ENCODE measurements around the gene HNF1B.

Gene HNF1B

GRCh38 chr17:37761961-37762360 is 17.1 kb upstream of the HNF1B start:
- Histone ChIP-seq H3K36me3 (ENCODE audit: control insufficient read depth in 2 of 2, insufficient read depth in 2 of 2, low read length in 2 of 2) (no peaks in the 10 kb centered on the region), H3K9me3 (ENCODE audit: control insufficient read depth in 2 of 2, low read length in 2 of 2) (no peaks in the 10 kb centered on the region), H3K4me3 (ENCODE audit: low read length in 2 of 2) (no peak overlapping the region), H3K9ac (ENCODE audit: low read depth in 1 of 2, low read length in 2 of 2) (no peak overlapping the region), H3K27me3 (ENCODE audit: control insufficient read depth in 2 of 2, insufficient read depth in 2 of 2, low read length in 2 of 2) (peaks cover 0 to 8% of the 10 kb centered on the region in 2 donors), H3K4me1 (ENCODE audit: control insufficient read depth in 2 of 2, insufficient read depth in 2 of 2, low read length in 2 of 2) (no peaks in the 10 kb centered on the region), H3K27ac (ENCODE audit: low read depth in 2 of 2, low read length in 2 of 2) (no peak overlapping the region)

GRCh38 chr17:37761059-37761458 is 16.2 kb upstream of the HNF1B start:
- Histone ChIP-seq H3K27me3 (ENCODE audit: control insufficient read depth in 2 of 2, insufficient read depth in 2 of 2, low read length in 2 of 2) (peaks cover 0 to 8% of the 10 kb centered on the region in 2 donors), H3K4me3 (ENCODE audit: low read length in 2 of 2) (no peak overlapping the region), H3K9me3 (ENCODE audit: control insufficient read depth in 2 of 2, low read length in 2 of 2) (no peaks in the 10 kb centered on the region), H3K36me3 (ENCODE audit: control insufficient read depth in 2 of 2, insufficient read depth in 2 of 2, low read length in 2 of 2) (no peaks in the 10 kb centered on the region), H3K4me1 (ENCODE audit: control insufficient read depth in 2 of 2, insufficient read depth in 2 of 2, low read length in 2 of 2) (no peaks in the 10 kb centered on the region), H3K9ac (ENCODE audit: low read depth in 1 of 2, low read length in 2 of 2) (no peak overlapping the region), H3K27ac (ENCODE audit: low read depth in 2 of 2, low read length in 2 of 2) (no peak overlapping the region)

DNA sequence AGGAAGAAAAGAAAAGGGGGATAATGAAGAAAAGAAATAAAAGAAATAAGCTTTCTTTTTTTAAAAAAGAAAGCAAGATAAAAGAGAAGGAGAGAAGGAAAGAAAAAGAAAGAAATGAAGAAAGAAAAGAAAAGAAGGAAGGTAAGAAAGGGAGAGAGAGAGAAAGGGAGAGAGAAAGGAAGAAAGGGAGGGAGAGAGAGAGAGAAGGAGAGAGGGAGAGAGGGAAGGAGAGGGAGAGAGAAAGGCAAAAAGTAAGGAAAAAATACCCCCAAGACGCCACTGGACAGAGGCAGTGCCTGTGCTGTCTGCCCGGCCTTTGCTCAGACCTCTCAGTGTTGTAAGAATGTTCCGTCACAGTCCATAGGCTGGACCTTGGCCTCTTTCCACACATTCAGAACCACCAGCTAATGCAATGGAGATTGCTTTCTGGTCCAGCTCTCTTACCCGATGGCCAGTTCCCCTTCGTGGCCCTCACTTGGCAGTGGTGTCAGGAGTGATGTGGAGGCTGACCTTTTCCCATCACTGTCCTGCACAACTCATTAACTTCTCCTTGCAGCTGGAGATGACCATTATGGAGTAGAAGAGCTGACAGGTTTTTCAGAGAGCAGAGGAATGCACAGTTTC is 14.3 kb upstream of the HNF1B start:
- no peaks in the 10 kb centered on the region for H3K4me1 ChIP-seq (ENCODE audit: control insufficient read depth in 2 of 2, insufficient read depth in 2 of 2, low read length in 2 of 2)
- no peaks in the 10 kb centered on the region for H3K9me3 ChIP-seq (ENCODE audit: control insufficient read depth in 2 of 2, low read length in 2 of 2)
- H3K27me3 ChIP-seq (ENCODE audit: control insufficient read depth in 2 of 2, insufficient read depth in 2 of 2, low read length in 2 of 2): peaks cover 0 to 8% of the 10 kb centered on the region in 2 donors
- H3K9ac ChIP-seq (ENCODE audit: low read depth in 1 of 2, low read length in 2 of 2): no peak overlapping the region
- H3K4me3 ChIP-seq (ENCODE audit: low read length in 2 of 2): no peak overlapping the region
- H3K27ac ChIP-seq (ENCODE audit: low read depth in 2 of 2, low read length in 2 of 2): no peak overlapping the region
- H3K36me3 ChIP-seq (ENCODE audit: control insufficient read depth in 2 of 2, insufficient read depth in 2 of 2, low read length in 2 of 2): no peaks in the 10 kb centered on the region

GRCh38 chr17:37756051-37756450 is 11.2 kb upstream of the HNF1B start:
- no peak overlapping the region for H3K4me3 ChIP-seq (ENCODE audit: low read length in 2 of 2)
- H3K36me3 ChIP-seq (ENCODE audit: control insufficient read depth in 2 of 2, insufficient read depth in 2 of 2, low read length in 2 of 2): no peaks in the 10 kb centered on the region
- peaks cover 0 to 4% of the 10 kb centered on the region in 2 donors for H3K4me1 ChIP-seq (ENCODE audit: control insufficient read depth in 2 of 2, insufficient read depth in 2 of 2, low read length in 2 of 2)
- no peak overlapping the region for H3K27ac ChIP-seq (ENCODE audit: low read depth in 2 of 2, low read length in 2 of 2)
- H3K27me3 ChIP-seq (ENCODE audit: control insufficient read depth in 2 of 2, insufficient read depth in 2 of 2, low read length in 2 of 2): peaks cover 0 to 3% of the 10 kb centered on the region in 2 donors
- H3K9me3 ChIP-seq (ENCODE audit: control insufficient read depth in 2 of 2, low read length in 2 of 2): no peaks in the 10 kb centered on the region
- H3K9ac ChIP-seq (ENCODE audit: low read depth in 1 of 2, low read length in 2 of 2): no peak overlapping the region

- Histone ChIP-seq H3K9ac (ENCODE audit: low read depth in 1 of 2, low read length in 2 of 2) (no peak overlapping the region), H3K4me1 (ENCODE audit: control insufficient read depth in 2 of 2, insufficient read depth in 2 of 2, low read length in 2 of 2) (peaks cover 0 to 4% of the 10 kb centered on the region in 2 donors), H3K27ac (ENCODE audit: low read depth in 2 of 2, low read length in 2 of 2) (no peak overlapping the region), H3K27me3 (ENCODE audit: control insufficient read depth in 2 of 2, insufficient read depth in 2 of 2, low read length in 2 of 2) (peaks cover 0 to 3% of the 10 kb centered on the region in 2 donors), H3K36me3 (ENCODE audit: control insufficient read depth in 2 of 2, insufficient read depth in 2 of 2, low read length in 2 of 2) (no peaks in the 10 kb centered on the region), H3K4me3 (ENCODE audit: low read length in 2 of 2) (no peak overlapping the region), H3K9me3 (ENCODE audit: control insufficient read depth in 2 of 2, low read length in 2 of 2) (no peaks in the 10 kb centered on the region)
These were observed 10.6 kb upstream of the HNF1B start for GRCh38 chr17:37755455-37755854.

- Histone ChIP-seq H3K27ac (ENCODE audit: low read depth in 2 of 2, low read length in 2 of 2) (no peak overlapping the region), H3K9me3 (ENCODE audit: control insufficient read depth in 2 of 2, low read length in 2 of 2) (no peaks in the 10 kb centered on the region), H3K4me3 (ENCODE audit: low read length in 2 of 2) (no peak overlapping the region), H3K4me1 (ENCODE audit: control insufficient read depth in 2 of 2, insufficient read depth in 2 of 2, low read length in 2 of 2) (peaks cover 0 to 4% of the 10 kb centered on the region in 2 donors), H3K9ac (ENCODE audit: low read depth in 1 of 2, low read length in 2 of 2) (no peak overlapping the region), H3K27me3 (ENCODE audit: control insufficient read depth in 2 of 2, insufficient read depth in 2 of 2, low read length in 2 of 2) (peaks cover 0 to 3% of the 10 kb centered on the region in 2 donors), H3K36me3 (ENCODE audit: control insufficient read depth in 2 of 2, insufficient read depth in 2 of 2, low read length in 2 of 2) (no peaks in the 10 kb centered on the region)
These were observed 9.5 kb upstream of the HNF1B start for GRCh38 chr17:37754363-37754762.

GRCh38 chr17:37752482-37752881 is 7.6 kb upstream of the HNF1B start:
- H3K9me3 ChIP-seq (ENCODE audit: control insufficient read depth in 2 of 2, low read length in 2 of 2): no peaks in the 10 kb centered on the region
- no peak overlapping the region for H3K27ac ChIP-seq (ENCODE audit: low read depth in 2 of 2, low read length in 2 of 2)
- no peak overlapping the region for H3K4me3 ChIP-seq (ENCODE audit: low read length in 2 of 2)
- H3K27me3 ChIP-seq (ENCODE audit: control insufficient read depth in 2 of 2, insufficient read depth in 2 of 2, low read length in 2 of 2): peaks cover under 1 to 3% of the 10 kb centered on the region in 2 donors
- no peaks in the 10 kb centered on the region for H3K36me3 ChIP-seq (ENCODE audit: control insufficient read depth in 2 of 2, insufficient read depth in 2 of 2, low read length in 2 of 2)
- H3K9ac ChIP-seq (ENCODE audit: low read depth in 1 of 2, low read length in 2 of 2): no peak overlapping the region
- peaks cover 5 to 7% of the 10 kb centered on the region in 2 donors for H3K4me1 ChIP-seq (ENCODE audit: control insufficient read depth in 2 of 2, insufficient read depth in 2 of 2, low read length in 2 of 2)

GRCh38 chr17:37750768-37751475 is 6.1 kb upstream of the HNF1B start:
- no peak overlapping the region for H3K4me3 ChIP-seq (ENCODE audit: low read length in 2 of 2)
- no peaks in the 10 kb centered on the region for H3K9me3 ChIP-seq (ENCODE audit: control insufficient read depth in 2 of 2, low read length in 2 of 2)
- H3K27ac ChIP-seq (ENCODE audit: low read depth in 2 of 2, low read length in 2 of 2): no peak overlapping the region
- no peaks in the 10 kb centered on the region for H3K36me3 ChIP-seq (ENCODE audit: control insufficient read depth in 2 of 2, insufficient read depth in 2 of 2, low read length in 2 of 2)
- peaks cover 6 to 11% of the 10 kb centered on the region in 2 donors for H3K27me3 ChIP-seq (ENCODE audit: control insufficient read depth in 2 of 2, insufficient read depth in 2 of 2, low read length in 2 of 2)
- H3K9ac ChIP-seq (ENCODE audit: low read depth in 1 of 2, low read length in 2 of 2): no peak overlapping the region
- peaks cover 5 to 17% of the 10 kb centered on the region in 2 donors for H3K4me1 ChIP-seq (ENCODE audit: control insufficient read depth in 2 of 2, insufficient read depth in 2 of 2, low read length in 2 of 2)

DNA sequence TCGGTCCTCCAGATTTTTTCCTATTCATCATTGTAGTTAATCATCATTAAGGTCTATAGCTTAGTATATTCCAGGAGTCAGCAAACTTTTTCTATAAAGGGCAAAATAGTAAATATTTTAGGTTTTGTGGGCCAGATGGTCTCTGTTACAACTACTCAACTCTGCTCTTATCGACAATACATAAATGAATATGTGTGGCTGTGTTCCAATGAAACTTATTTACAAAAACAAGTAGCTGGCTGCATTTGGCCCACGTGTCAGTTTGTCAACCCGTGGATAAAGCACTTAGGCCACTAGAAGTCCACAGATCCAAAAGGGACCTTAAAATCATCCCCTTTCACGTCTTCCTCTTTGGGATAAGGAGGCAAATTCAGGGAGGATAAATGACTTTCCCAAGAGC is 5.4 kb upstream of the HNF1B start:
- Histone ChIP-seq H3K27me3 (ENCODE audit: control insufficient read depth in 2 of 2, insufficient read depth in 2 of 2, low read length in 2 of 2) (peaks cover 6 to 13% of the 10 kb centered on the region in 2 donors), H3K9ac (ENCODE audit: low read depth in 1 of 2, low read length in 2 of 2) (no peak overlapping the region), H3K27ac (ENCODE audit: low read depth in 2 of 2, low read length in 2 of 2) (no peak overlapping the region), H3K36me3 (ENCODE audit: control insufficient read depth in 2 of 2, insufficient read depth in 2 of 2, low read length in 2 of 2) (no peaks in the 10 kb centered on the region), H3K4me3 (ENCODE audit: low read length in 2 of 2) (no peak overlapping the region), H3K4me1 (ENCODE audit: control insufficient read depth in 2 of 2, insufficient read depth in 2 of 2, low read length in 2 of 2) (peaks cover 5 to 17% of the 10 kb centered on the region in 2 donors), H3K9me3 (ENCODE audit: control insufficient read depth in 2 of 2, low read length in 2 of 2) (no peaks in the 10 kb centered on the region)

- no peaks in the 10 kb centered on the region for H3K36me3 ChIP-seq (ENCODE audit: control insufficient read depth in 2 of 2, insufficient read depth in 2 of 2, low read length in 2 of 2)
- H3K4me1 ChIP-seq (ENCODE audit: control insufficient read depth in 2 of 2, insufficient read depth in 2 of 2, low read length in 2 of 2): peaks cover 9 to 15% of the 10 kb centered on the region in 2 donors
- peak overlapping the region; percentile 85 to 88 for H3K4me3 ChIP-seq (ENCODE audit: low read length in 2 of 2)
- H3K9ac ChIP-seq (ENCODE audit: low read depth in 1 of 2, low read length in 2 of 2): peak overlapping the region; percentile 25 to 79
- H3K27ac ChIP-seq (ENCODE audit: low read depth in 2 of 2, low read length in 2 of 2): no peak overlapping the region
- H3K27me3 ChIP-seq (ENCODE audit: control insufficient read depth in 2 of 2, insufficient read depth in 2 of 2, low read length in 2 of 2): peaks cover 14 to 17% of the 10 kb centered on the region in 2 donors
- no peaks in the 10 kb centered on the region for H3K9me3 ChIP-seq (ENCODE audit: control insufficient read depth in 2 of 2, low read length in 2 of 2)
These were observed 2.4 kb upstream of the HNF1B start for GRCh38 chr17:37747222-37747621.

Data from mucosa of rectum (tissue), 2 donors.